NB4 (cell line): ENCODE measurements around the gene ALG1.
"Not testable (repeated sequence)": the region's sequence is repeated elsewhere in the genome, so short reads cannot be mapped to it uniquely, and the experiment has no call there.

ENCODE experiments used
- DNase-seq: peaks from one replicate; pipeline ENCODE4 v3.0.0; 2010; ENCODE audit warnings: low read depth
- H3K4me3 ChIP-seq: one replicate; pipeline ENCODE4 v1.5.1; 2011; ENCODE audit warnings: mild to moderate bottlenecking, low read depth, low read length, moderate library complexity
- MYC ChIP-seq: IDR thresholded peaks from 2 replicates; pipeline ENCODE4 v1.6.1; 2011; ENCODE audit warnings: low read depth, low read length
- POLR2A ChIP-seq: IDR thresholded peaks from 2 replicates; pipeline ENCODE4 v1.6.1; 2011; ENCODE audit warnings: mild to moderate bottlenecking; ENCODE audit not compliant: insufficient read length; ENCODE audit errors: extremely low read depth
- TF ChIP-seq, protein P1 (sequence below): IDR thresholded peaks from 2 replicates; pipeline ENCODE4 v1.6.1; 2011; ENCODE audit warnings: low read depth, low read length
- TF ChIP-seq, protein P2 (sequence below): IDR thresholded peaks from one replicate; pipeline ENCODE4 v1.5.1; 2012; ENCODE audit warnings: low read depth, low read length

ALG1 gene

DNA sequence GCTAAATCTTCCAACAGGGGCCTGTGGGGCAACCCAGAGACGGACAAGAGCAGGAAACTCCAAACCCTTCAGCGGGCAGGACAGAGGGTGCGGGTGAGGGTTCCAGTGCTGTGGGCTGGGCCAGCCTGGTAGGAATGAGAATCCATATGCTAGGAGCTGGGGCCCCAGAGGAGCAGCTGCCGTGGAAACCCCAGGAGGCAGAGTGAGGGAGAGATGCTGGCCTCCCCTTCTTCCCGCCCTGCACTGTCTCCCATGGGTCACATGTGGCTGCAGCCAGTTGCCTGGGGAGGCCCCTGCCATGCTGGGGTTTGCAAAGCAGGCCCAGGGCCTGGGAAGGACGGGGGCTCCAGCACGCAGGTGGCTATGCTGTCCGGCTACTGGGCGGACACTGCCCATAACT, 21.4 kb downstream of the ALG1 start:
- not testable (repeated sequence) for DNase-seq

DNA sequence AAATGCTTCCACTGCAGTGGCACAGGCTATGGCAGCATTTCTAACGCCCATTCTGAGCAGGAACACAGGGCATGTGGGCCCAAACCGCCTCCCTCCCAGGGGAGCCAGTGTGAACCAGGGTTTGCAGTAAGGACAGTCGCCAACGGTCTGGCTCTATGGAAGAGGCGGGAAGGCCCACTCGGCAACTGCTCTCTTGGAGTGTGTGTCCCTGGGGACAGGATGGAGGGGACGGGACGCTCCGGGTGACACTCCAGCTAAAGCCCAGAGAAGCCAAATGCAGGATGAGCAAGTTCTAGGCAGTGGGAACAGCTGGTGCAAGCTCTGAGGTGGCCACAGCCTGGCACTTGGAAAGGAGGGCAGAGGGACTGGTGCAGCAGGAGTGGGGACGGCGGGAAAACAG, 22.1 kb downstream of the ALG1 start:
- not testable (repeated sequence) for H3K4me3 ChIP-seq, DNase-seq

More for the DNA sequence above, 21.4 kb downstream of the ALG1 start:
- H3K4me3 ChIP-seq = not testable (repeated sequence)

DNA sequence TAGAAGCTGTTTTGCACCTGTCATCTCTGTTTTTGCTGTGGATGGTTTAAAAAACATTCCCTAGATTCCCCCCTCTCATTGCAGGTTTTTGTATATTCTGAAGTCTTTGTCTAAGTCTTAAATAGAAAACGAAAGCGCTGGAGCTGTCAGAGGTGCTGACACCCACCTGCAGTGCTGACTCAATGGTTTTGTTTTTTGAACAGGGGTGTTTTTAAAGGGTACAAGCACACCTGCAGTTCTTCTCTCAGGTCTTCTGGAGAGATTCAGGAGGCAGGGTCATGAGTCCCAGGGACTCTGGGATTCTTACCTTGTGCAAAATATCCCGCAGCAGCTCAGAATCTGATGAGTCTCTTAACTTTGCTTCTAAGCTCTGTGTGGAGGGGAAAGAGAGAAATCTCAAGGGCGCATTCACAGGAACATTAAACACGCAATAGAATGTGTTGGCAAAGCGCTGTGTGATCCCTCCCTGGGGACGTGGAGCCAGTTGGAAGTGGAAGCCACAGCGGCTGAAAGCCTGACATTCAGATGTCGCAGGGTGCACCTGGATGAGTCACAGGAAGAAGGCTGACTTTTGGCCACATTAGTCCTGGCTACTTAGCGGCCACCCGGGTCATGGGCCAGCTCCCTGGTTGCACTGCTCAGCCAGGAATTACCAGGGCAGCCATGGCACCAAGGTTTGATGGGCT, 23.6 kb downstream of the ALG1 start:
- not testable (repeated sequence) for DNase-seq, H3K4me3 ChIP-seq

DNA sequence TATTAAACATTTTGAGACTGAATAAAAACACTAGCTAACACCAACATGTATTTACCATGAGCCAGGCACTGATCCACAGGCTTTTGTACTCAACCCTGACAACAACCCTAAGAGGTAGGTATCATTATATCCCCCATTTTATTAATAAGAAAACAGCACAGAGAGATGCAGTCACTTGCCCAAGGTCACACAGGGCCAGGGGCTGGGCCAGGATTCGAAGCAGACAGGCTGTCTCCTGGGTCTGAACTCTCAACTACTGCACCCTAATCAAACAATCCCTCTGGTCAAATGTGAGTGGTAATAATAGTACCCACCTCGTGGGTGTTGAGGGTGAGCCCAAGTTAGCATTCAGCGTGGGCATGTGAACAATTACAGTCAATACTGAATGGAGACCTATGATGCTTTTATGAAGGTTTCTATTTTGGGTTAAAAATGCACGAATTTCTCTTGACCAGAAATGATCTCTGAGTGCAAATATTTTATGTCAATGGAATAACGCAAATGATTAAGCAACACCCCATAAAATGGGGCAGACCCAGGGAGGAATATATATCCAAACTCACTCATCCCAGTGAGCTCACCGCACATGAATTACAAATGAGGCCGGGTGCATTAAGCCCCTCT, 24.9 kb downstream of the ALG1 start:
- DNase-seq = not testable (repeated sequence)
- peak overlapping the region; percentile 76 for H3K4me3 ChIP-seq

DNA sequence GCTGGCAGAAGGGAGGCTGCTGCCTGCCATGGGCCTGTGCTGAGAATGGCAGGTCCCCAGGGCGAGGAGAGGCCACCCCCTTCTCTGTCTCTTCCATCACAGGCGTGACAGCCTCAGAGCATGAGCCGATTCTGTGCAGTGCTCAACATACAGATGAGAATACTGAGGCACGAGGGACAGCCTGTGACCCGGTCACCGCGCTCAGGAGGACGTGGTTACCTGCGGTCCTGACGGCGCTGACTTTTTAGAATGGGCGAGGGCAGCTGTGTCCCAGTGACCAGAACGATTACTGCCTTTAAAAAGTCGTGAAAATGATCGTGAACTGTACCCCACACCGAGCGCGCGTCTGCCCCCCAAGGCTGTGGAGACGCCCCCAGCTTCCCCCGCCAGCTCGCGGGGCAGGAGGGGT, 25.4 kb downstream of the ALG1 start:
- peak; percentile 64 for DNase-seq

DNA sequence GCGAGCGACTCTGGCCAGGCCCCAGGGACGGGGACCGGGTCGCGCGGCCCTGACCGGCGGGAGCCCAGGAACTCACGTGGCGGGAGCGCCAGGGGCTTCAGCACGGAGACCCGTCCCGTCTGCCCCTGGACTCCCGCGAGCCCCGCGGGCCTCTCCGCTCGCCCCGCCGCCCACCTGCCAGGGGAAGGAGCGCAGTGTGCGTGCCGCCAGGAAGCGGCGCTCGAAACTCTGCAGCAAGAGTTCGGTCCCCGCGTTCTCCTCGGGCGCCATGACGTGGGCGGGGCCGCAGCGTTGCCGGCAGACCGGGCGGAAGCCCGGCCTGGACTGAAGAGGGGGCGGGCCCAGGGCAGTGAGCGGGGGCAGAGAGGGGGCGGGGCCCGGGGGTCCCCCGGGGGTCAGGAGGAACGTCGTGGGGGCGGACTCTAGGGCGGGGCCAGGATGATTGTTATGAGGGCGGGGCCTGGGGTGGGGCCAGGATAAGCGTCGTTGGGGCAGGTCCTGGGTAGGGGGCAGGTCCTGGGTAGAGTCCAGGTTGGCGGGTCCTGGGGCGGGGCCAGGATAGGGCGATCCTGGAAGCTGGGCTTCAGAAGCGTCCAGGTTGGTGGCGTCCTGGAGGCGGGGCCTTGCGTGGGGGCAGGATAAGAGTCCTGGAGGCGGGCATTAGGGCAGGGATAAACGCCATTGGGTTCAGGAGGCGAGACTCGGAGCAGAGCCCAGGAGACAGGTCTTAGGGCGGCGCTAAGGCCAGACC, 26.0 kb downstream of the ALG1 start, which contains the start of gene EEF2KMT:
EEF2KMT (minus strand) TSS at position 326 of the 751 bp plus-strand sequence; CDS start at position 270, 56 bp downstream.
- peak; percentile 96 for DNase-seq
- H3K4me3 ChIP-seq = peak within 1 kb of the TSS; percentile 76

More for the DNA sequence above, 25.4 kb downstream of the ALG1 start:
- H3K4me3 ChIP-seq = peak overlapping the region; percentile 76

DNA sequence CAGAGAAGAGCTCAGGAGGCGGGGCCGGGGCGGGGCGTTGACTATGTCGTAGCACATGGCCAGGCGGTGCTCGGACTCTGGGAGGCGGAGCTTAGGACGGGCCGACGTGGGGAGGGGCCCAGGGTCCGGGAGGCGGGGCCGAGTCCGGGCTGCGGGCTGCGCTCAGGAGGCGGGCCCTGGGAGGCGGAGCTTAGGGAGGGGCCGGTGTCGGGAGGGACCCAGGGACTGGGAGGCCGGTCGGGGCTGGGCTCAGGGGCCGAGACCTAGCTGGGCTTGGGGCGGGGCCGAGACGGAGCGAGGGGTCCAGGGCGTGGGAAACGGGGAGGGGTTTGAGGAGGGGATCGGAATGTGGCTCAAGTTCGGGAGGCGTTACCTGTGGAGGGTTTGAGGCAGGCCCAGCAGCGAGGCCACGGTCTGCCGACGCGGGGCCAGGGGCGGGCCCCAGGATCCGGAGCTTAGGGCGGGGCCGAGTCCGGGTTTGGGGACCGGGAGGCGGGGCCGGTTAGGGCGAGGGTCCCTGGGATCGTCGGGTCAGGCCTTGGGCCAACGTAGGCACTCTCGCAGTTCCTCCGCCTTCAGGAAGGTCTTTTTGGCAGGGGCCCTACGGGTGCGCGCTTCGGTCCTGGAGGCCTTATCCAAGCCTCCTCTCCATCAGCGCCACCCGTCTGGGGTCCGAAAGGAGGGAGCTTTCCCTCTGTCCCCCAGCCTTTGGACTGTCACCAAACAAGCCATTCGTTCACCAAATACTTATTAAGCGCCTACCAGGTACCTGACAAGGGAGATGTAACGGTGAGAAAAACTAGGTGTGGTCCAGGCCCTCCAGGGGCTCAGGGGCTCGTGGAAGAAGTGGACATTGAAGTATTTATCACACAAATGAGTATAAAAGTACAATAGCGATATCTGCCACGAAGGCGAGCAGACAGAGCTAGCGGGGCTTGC, 26.8 kb downstream of the ALG1 start:
- peak; percentile 55 for DNase-seq

DNA sequence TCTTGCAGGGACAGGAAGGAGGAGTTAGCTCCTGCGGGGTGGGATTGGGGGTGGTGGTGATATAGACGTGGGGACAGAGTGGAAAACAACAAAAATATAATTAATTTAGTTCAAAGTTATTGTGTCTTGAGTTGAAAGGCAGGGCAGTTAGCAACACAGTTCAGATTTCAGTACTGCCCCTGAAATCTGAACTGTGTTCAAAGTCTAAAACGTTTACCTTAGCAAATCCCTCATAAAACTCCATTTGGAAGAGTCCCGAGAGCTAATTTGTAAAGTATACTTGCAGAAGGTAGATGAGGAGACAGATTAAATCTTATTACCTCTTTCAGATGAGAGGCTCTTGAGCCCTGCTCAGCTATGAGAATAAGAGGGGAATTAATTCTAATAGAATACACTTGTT, 27.5 kb downstream of the ALG1 start:
- not testable (repeated sequence) for DNase-seq, H3K4me3 ChIP-seq

More for the DNA sequence above, 26.8 kb downstream of the ALG1 start:
- peak overlapping the region; percentile 36 for H3K4me3 ChIP-seq

DNA sequence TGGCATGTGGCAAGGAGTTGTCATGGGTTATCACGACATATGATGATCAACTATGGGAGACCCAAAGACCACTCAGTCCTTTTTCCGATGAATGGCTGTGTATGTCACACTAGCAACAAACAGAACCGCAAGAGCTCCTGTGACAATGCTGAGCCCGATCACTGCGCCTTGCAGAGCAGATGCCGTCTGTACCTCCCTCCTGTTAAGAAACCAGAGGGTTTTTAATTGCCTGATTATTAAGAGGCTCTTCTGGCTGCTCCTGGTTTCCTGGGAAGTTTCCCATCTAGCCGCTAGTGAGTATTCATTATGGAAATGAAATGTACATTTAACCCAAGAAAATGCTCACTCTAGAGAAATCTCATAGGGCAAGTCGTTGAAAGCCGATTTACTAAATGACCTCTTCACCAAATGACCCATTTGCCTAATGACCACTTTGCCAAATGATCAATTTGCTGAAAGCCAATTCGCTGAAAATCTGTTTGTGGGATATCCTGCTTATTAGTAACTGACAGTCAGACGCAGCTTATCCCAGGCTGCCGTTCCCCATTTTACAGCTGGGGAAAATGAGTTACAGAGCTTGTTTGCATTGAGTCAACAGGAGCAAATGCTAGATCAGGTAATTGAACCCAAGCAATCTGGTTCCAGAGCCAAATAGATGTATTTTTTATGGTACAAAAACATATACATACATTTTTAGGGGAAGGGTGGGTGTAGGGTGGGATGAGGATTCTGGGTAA, 31.8 kb downstream of the ALG1 start:
- not testable (repeated sequence) for DNase-seq, H3K4me3 ChIP-seq

DNA sequence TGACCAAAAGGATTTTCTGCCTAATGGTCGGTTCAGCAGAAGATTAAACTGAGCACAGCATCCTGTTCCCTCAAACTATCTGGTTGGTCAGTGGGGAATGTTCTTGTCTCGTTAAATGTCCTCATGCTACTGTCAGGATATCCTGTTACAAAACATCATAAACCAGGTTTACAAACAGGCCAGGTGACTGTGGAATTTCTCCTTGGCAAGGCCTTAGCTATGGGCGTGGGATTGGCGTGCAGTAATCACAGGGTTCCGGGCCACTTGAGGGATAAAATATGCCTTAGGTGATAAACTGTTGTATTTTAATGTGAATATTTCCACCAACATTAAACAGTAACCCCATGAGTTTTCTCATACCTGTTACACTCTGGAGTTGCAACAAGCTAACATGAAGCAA, 33.4 kb downstream of the ALG1 start:
- H3K4me3 ChIP-seq, DNase-seq: not testable (repeated sequence)

DNA sequence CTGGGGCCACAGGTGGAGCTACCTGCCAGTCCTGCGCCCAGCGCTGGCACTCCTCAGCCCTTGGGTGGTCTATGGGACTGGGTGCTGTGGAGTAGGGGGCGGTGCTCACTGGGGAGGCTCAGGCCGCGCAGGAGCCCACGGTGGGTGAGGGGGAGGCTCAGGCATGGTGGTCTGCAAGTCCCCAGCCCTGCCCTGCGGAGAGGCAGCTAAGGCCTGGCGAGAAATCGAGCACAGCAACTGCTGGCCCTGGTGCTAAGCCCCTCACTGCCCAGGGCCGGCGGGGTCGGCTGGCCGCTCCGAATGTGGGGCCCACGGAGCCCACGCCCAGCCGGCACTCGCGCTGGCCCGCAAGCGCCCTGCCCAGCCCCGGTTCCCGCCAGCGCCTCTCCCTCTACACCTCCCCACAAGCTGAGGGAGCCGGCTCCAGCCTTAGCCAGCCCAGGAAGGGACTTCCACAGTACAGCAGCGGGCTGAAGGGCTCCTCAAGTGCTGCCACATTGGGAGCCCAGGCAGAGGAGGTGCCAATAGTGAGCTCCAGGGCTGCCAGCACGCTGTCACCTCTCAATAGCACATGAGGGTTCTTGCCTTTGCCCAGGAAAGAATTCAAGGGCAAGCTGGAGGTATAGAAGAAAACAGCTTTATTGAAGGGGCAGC, 37.0 kb downstream of the ALG1 start:
- no peak for DNase-seq
- no peak overlapping the region for H3K4me3 ChIP-seq
- TF ChIP-seq, protein P1, sequence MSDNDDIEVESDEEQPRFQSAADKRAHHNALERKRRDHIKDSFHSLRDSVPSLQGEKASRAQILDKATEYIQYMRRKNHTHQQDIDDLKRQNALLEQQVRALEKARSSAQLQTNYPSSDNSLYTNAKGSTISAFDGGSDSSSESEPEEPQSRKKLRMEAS = no peak
- TF ChIP-seq, protein P2, sequence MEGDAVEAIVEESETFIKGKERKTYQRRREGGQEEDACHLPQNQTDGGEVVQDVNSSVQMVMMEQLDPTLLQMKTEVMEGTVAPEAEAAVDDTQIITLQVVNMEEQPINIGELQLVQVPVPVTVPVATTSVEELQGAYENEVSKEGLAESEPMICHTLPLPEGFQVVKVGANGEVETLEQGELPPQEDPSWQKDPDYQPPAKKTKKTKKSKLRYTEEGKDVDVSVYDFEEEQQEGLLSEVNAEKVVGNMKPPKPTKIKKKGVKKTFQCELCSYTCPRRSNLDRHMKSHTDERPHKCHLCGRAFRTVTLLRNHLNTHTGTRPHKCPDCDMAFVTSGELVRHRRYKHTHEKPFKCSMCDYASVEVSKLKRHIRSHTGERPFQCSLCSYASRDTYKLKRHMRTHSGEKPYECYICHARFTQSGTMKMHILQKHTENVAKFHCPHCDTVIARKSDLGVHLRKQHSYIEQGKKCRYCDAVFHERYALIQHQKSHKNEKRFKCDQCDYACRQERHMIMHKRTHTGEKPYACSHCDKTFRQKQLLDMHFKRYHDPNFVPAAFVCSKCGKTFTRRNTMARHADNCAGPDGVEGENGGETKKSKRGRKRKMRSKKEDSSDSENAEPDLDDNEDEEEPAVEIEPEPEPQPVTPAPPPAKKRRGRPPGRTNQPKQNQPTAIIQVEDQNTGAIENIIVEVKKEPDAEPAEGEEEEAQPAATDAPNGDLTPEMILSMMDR = no peak
- TF ChIP-seq POLR2A (no peak), MYC (no peak)

DNA sequence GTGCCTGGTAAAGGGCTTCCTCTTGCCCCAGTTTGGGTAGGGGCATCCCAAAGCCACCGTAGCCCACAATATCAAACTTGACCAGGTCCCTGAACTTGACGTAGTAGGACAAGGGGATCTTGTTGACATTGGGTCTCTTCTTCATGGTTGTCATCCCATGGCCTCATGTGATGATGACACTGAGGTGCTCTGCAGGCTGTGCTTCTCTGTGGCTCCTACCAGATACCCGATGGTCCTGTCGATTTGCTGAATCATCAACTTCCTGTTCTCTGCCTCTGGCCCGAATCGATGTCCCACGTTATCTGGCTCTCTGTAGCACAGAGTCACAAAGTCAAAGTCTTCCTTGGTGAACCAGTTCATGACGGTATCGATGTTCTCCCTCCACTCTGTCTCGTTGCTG, 39.3 kb downstream of the ALG1 start:
- not testable (repeated sequence) for H3K4me3 ChIP-seq, DNase-seq

DNA sequence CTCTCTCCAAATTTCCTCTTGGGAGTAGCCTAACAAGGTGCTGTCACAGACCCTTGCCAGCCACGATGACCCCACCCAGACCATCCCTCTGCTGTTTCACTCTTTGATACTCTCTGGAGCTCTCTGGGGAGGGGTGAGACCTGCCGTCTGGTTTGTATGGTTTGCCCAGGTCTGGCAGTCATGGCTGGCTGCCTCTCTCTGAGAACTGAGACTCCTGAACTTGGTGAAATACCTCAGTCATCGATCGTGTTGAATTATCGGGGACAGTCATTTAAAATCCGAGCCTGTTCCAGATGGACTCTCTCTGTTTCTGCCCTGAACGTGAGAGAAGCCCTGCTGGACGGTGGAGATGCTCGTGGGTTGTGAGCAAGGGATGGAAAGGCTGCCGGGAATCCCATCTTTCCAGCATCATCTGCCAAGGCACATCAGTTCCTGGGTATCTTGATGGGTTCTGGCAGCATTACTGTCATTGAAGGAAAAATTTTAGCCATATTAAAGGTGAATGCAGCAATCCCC, 45.2 kb downstream of the ALG1 start:
- not testable (repeated sequence) for H3K4me3 ChIP-seq, DNase-seq

DNA sequence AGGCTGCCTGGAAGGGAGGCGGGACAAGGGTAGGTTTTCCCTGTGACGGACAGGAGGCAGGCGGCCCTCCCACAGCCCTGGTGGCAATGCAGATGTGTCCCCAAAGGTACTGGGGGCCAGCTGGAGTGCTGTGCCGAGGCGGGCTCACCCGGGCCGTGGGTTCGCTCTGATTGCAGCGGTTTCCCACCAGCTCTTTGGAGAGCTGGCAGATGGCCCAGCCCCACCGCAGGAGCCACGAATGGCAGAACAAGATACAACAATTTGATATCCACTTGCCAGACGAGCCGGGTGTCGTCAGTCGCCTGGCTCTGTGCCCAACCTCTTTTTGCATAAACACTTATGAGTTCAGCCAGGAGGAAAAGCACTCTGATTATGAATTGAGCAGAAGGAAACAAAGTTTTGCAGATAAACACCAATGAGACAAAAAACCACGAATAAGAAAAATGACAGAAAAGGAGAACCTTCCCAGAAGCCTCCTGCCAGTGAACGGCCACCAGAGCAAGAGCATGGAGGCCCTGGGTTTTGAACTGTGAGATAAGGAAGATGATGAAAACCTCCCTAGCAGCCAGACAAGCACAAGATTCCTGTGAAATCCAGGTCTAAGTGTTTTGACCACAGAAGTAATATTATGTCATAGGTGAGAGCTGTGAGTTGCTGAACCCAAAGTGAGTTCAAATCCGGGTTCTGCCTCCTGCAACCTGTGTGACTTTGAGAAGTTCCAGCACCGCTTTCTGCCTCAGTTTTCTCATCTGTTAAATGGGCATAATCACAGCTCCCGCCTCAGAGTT, 45.9 kb downstream of the ALG1 start:
- DNase-seq = peak; percentile 21
- not testable (repeated sequence) for H3K4me3 ChIP-seq
